Suprapubic skin (tissue), 4 donors: ENCODE results near the gene CDK5RAP3. TPM values are rescaled to one million over a fixed set of nuclear protein-coding genes. Genes with fewer than 3 reads are reported as not detected.

Source experiments
- DNase-seq, 2 donors: peaks; one replicate each; pipeline ENCODE4 v3.0.0-alpha.2; 2019; ENCODE audit warnings: low spot score in 2 of 2
- H3K27ac ChIP-seq: fragments of 200-600 bp; sonication (generic); one replicate; pipeline ENCODE4 v1.5.1; 2019
- H3K27me3 ChIP-seq: fragments of 200-600 bp; sonication (generic); one replicate; pipeline ENCODE4 v1.5.1; 2019
- H3K36me3 ChIP-seq: fragments of 200-600 bp; sonication (generic); one replicate; pipeline ENCODE4 v1.5.1; 2019
- H3K4me1 ChIP-seq: fragments of 200-600 bp; sonication (generic); one replicate; pipeline ENCODE4 v1.5.1; 2019
- H3K4me3 ChIP-seq: fragments of 200-600 bp; sonication (generic); one replicate; pipeline ENCODE4 v1.5.1; 2019; ENCODE audit warnings: mild to moderate bottlenecking
- H3K9me3 ChIP-seq: fragments of 200-600 bp; sonication (generic); one replicate; pipeline ENCODE4 v1.5.1; 2019
- CTCF ChIP-seq, 2 donors: fragments of 200-600 bp in 1 of 2; fragments of 450-650 bp in 1 of 2; sonication (generic) in 1 of 2; IDR thresholded peaks; one replicate each; pipeline ENCODE4 v1.5.1; 2016 to 2019; ENCODE audit warnings: antibody characterized with exemption in 2 of 2, mild to moderate bottlenecking in 1 of 2, moderate library complexity in 1 of 2
- EP300 ChIP-seq: sonication (generic); formaldehyde crosslinking; IDR thresholded peaks from one replicate; pipeline ENCODE4 v1.6.1; 2017; ENCODE audit warnings: antibody characterized with exemption
- POLR2A ChIP-seq, 2 donors: fragments of 450-650 bp; IDR thresholded peaks; one replicate each; pipeline ENCODE4 v1.6.1; 2017; ENCODE audit warnings: antibody characterized with exemption in 2 of 2, mild to moderate bottlenecking in 2 of 2, moderate library complexity in 2 of 2
- POLR2AphosphoS5 ChIP-seq, 3 donors: sonication (generic); formaldehyde crosslinking; IDR thresholded peaks; one replicate each; pipeline ENCODE4 v1.6.1; 2017; ENCODE audit warnings: antibody characterized with exemption in 3 of 3
- WGBS: methylation state at CpG from one replicate; pipeline ENCODE4 v1.1.5; 2018; 5-methylcytosine and 5-hydroxymethylcytosine counted together
- total RNA-seq, 4 donors: library from RNA; depleted of rRNA; stranded (reverse); fragments of >200 nt; gene quantifications; one replicate each; pipeline ENCODE4 v1.1.0, GENCODE V29; 2016

Gene CDK5RAP3
- total RNA-seq, 4 donors from 2014 or later, result 100 to 296 (median 142) TPM

GRCh38 chr17:47961406-47961805 is 9.5 kb upstream of the CDK5RAP3 start:
- Histone ChIP-seq H3K27ac (no peak overlapping the region), H3K4me1 (peaks cover 41% of the 10 kb centered on the region), H3K9me3 (no peaks in the 10 kb centered on the region), H3K27me3 (no peaks in the 10 kb centered on the region), H3K4me3 (no peak overlapping the region), H3K36me3 (no peaks in the 10 kb centered on the region)
- no peak for TF ChIP-seq CTCF (IDR thresholded peaks at IDR 0.05)
- no peak for TF ChIP-seq POLR2AphosphoS5 (IDR thresholded peaks at IDR 0.05)
- TF ChIP-seq EP300, result no peak
- no peak for TF ChIP-seq POLR2A (IDR thresholded peaks at IDR 0.05)
- DNase-seq, result no peak
- 92% methylated on average over 4 of the region's 6 CpGs for WGBS

- Histone ChIP-seq H3K27ac (no peak overlapping the region), H3K36me3 (no peaks in the 10 kb centered on the region), H3K27me3 (no peaks in the 10 kb centered on the region), H3K4me1 (peaks cover 38% of the 10 kb centered on the region), H3K4me3 (no peak overlapping the region), H3K9me3 (no peaks in the 10 kb centered on the region)
- TF ChIP-seq POLR2A (IDR thresholded peaks at IDR 0.05) (no peak), POLR2AphosphoS5 (IDR thresholded peaks at IDR 0.05) (no peak)
- WGBS, result 90% methylated on average over 3 of the region's 3 CpGs
- no peak for DNase-seq
Measured at GRCh38 chr17:47962901-47963300, 8.0 kb upstream of the CDK5RAP3 start.

- no peak for DNase-seq
- Histone ChIP-seq H3K27ac (no peak overlapping the region), H3K27me3 (no peaks in the 10 kb centered on the region), H3K4me3 (no peak overlapping the region), H3K9me3 (no peaks in the 10 kb centered on the region), H3K4me1 (peaks cover 31% of the 10 kb centered on the region), H3K36me3 (no peaks in the 10 kb centered on the region)
- TF ChIP-seq POLR2AphosphoS5 (IDR thresholded peaks at IDR 0.05) (no peak), POLR2A (IDR thresholded peaks at IDR 0.05) (no peak), EP300 (no peak), CTCF (IDR thresholded peaks at IDR 0.05) (no peak)
- WGBS, result over 99% methylated on average over 5 of the region's 5 CpGs
Measured at GRCh38 chr17:47964856-47965255, 6.1 kb upstream of the CDK5RAP3 start.

GRCh38 chr17:47966079-47966519 is 4.8 kb upstream of the CDK5RAP3 start:
- Histone ChIP-seq H3K36me3 (no peaks in the 10 kb centered on the region), H3K9me3 (no peaks in the 10 kb centered on the region), H3K4me3 (no peak overlapping the region), H3K4me1 (peaks cover 30% of the 10 kb centered on the region), H3K27me3 (no peaks in the 10 kb centered on the region), H3K27ac (peak overlapping the region; percentile 24)
- DNase-seq, result no peak
- TF ChIP-seq CTCF (IDR thresholded peaks at IDR 0.05) (no peak), POLR2AphosphoS5 (IDR thresholded peaks at IDR 0.05) (no peak), POLR2A (IDR thresholded peaks at IDR 0.05) (no peak)
- 19% methylated on average over 1 of the region's 1 CpG for WGBS

- H3K9me3 ChIP-seq, result no peaks in the 10 kb centered on the region
- H3K27ac ChIP-seq, result peak overlapping the region; percentile 2
- H3K4me1 ChIP-seq, result peaks cover 46% of the 10 kb centered on the region
- TF ChIP-seq POLR2AphosphoS5 (IDR thresholded peaks at IDR 0.05), result no peak
- no peak for TF ChIP-seq CTCF (IDR thresholded peaks at IDR 0.05)
- no peak for TF ChIP-seq EP300
- no peak for TF ChIP-seq POLR2A (IDR thresholded peaks at IDR 0.05)
- no peaks in the 10 kb centered on the region for H3K36me3 ChIP-seq
- no peak for DNase-seq
- WGBS, result 44% methylated on average over 3 of the region's 5 CpGs
- H3K4me3 ChIP-seq, result no peak overlapping the region
- no peaks in the 10 kb centered on the region for H3K27me3 ChIP-seq
Measured at GRCh38 chr17:47967607-47968252, 3.2 kb upstream of the CDK5RAP3 start.

- TF ChIP-seq EP300, result no peak
- TF ChIP-seq POLR2AphosphoS5 (IDR thresholded peaks at IDR 0.05), result no peak
- TF ChIP-seq POLR2A (IDR thresholded peaks at IDR 0.05), result no peak
- TF ChIP-seq CTCF (IDR thresholded peaks at IDR 0.05), result no peak
- H3K9me3 ChIP-seq, result no peaks in the 10 kb centered on the region
- no peaks in the 10 kb centered on the region for H3K27me3 ChIP-seq
- H3K27ac ChIP-seq, result no peak overlapping the region
- H3K36me3 ChIP-seq, result peaks cover 7% of the 10 kb centered on the region
- DNase-seq, result no peak
- WGBS, result 97% methylated on average over 5 of the region's 5 CpGs
- H3K4me1 ChIP-seq, result peaks cover 47% of the 10 kb centered on the region
- H3K4me3 ChIP-seq, result no peak overlapping the region
Measured at GRCh38 chr17:47968836-47969235, 2.1 kb upstream of the CDK5RAP3 start.
